HCT116 (cell line): ENCODE data around the gene MEOX1. TPM values are rescaled to one million over a fixed set of nuclear protein-coding genes. Genes with fewer than 3 reads are reported as not detected.

ENCODE experiments used
- ATAC-seq: fragments of 200-7000 bp; cut with Tn5 transposase; 2 replicates; pipeline ENCODE4 v1.9.1; 2020; ENCODE audit warnings: mild to moderate bottlenecking, moderate library complexity
- BruUV-seq: library from RNA; stranded (reverse); fragments of 400-500 nt; replicated peaks from 2 replicates; lab custom pipeline; 2021; lab: Mats Ljungman, UMichigan
- CTCF ChIA-PET: fragments of 300-600 bp; sonication (Branson Sonifier 250); formaldehyde crosslinking; loops from one replicate; lab custom pipeline; 2021; ENCODE audit warnings: antibody characterized with exemption; lab: Charles Lee
- POLR2A ChIA-PET: fragments of 300-600, 350-600 bp; sonication (Branson Sonifier 250); formaldehyde crosslinking; loops from one replicate; lab custom pipeline; 2021; ENCODE audit warnings: antibody characterized with exemption; lab: Charles Lee
- RAD21 ChIA-PET, 2 experiments: fragments of 300-600 bp; sonication (Branson Sonifier 250); formaldehyde crosslinking; loops; one replicate each; lab custom pipeline; 2023; ENCODE audit warnings: low total read pairs in 2 of 2; ENCODE audit not compliant: uncharacterized antibody in 2 of 2, unreplicated experiment in 2 of 2, low non-redundant PET in 1 of 2; lab: Charles Lee
- DNase-seq: peaks from one replicate; pipeline ENCODE4 v3.0.0-alpha.2; 2010; ENCODE audit warnings: low read depth, low spot score
- H2AFZ ChIP-seq: fragments of 200-600 bp; shearing (Covaris generic), sonication (generic); 2 replicates; pipeline ENCODE4 v1.6.1; 2017; ENCODE audit warnings: low read depth, mixed run types, mixed read lengths, antibody characterized with exemption, low read length; ENCODE audit not compliant: poor library complexity, severe bottlenecking
- H3K27ac ChIP-seq: 2 replicates; pipeline ENCODE4 v1.5.1; 2012; ENCODE audit warnings: low read depth, low read length
- H3K27me3 ChIP-seq: fragments of 200-600 bp; sonication (generic); 2 replicates; pipeline ENCODE4 v1.6.1; 2016; ENCODE audit warnings: mixed run types, low read length, mixed read lengths; ENCODE audit not compliant: insufficient read depth
- H3K36me3 ChIP-seq, 2 experiments: fragments of 200-500 bp in 1 of 2; fragments of 200-600 bp in 1 of 2; sonication (Bioruptor generic) in 1 of 2; sonication (generic) in 1 of 2; 2 replicates each; pipeline versions ENCODE4 v1.5.1 to v1.6.1; 2014 to 2016; ENCODE audit warnings: low read length in 2 of 2, inconsistent platforms in 1 of 2, mixed read lengths in 1 of 2, mixed run types in 1 of 2; ENCODE audit not compliant: insufficient read depth in 2 of 2, control insufficient read depth in 1 of 2
- H3K4me1 ChIP-seq, 2 experiments: fragments of 200-600 bp in 1 of 2; sonication (generic) in 1 of 2; 2 replicates each; pipeline versions ENCODE4 v1.5.1 to v1.6.1; 2012 to 2017; ENCODE audit warnings: low read length in 2 of 2, inconsistent platforms in 1 of 2, mild to moderate bottlenecking in 1 of 2, mixed read lengths in 1 of 2, mixed run types in 1 of 2, moderate library complexity in 1 of 2; ENCODE audit not compliant: insufficient read depth in 2 of 2, control insufficient read depth in 1 of 2
- H3K4me2 ChIP-seq: fragments of 200-600 bp; sonication (generic); 2 replicates; pipeline ENCODE4 v1.6.1; 2017; ENCODE audit warnings: mixed run types, low read length, mixed read lengths
- H3K4me3 ChIP-seq, 2 experiments: fragments of 200-600 bp in 1 of 2; sonication (generic) in 1 of 2; replicated peaks in 1 of 2; 2 replicates each; pipeline ENCODE4 v1.5.1; 2011 to 2016; ENCODE audit warnings: low read length in 2 of 2, control low read depth in 1 of 2, low read depth in 1 of 2, mild to moderate bottlenecking in 1 of 2, mixed read lengths in 1 of 2, mixed run types in 1 of 2
- H3K79me2 ChIP-seq: fragments of 200-600 bp; sonication (generic); 2 replicates; pipeline ENCODE4 v1.6.1; 2017; ENCODE audit warnings: mild to moderate bottlenecking, mixed run types, low read length, moderate library complexity, mixed read lengths; ENCODE audit not compliant: insufficient read depth
- H3K9ac ChIP-seq: fragments of 200-600 bp; sonication (generic); 2 replicates; pipeline ENCODE4 v1.6.1; 2016; ENCODE audit warnings: low read length, mixed read lengths
- H3K9me2 ChIP-seq: fragments of 200-600 bp; sonication (generic), shearing (Covaris generic); 2 replicates; pipeline ENCODE4 v1.6.1; 2017; ENCODE audit warnings: mixed run types, mild to moderate bottlenecking, moderate library complexity; ENCODE audit not compliant: insufficient read depth
- H3K9me3 ChIP-seq, 2 experiments: fragments of 200-500 bp in 1 of 2; fragments of 200-600 bp in 1 of 2; sonication (Bioruptor generic) in 1 of 2; sonication (generic) in 1 of 2; 2 replicates each; pipeline ENCODE4 v1.6.1; 2014 to 2017; ENCODE audit warnings: low read length in 2 of 2, mixed read lengths in 2 of 2, inconsistent platforms in 1 of 2, low read depth in 1 of 2, mild to moderate bottlenecking in 1 of 2, mixed run types in 1 of 2, moderate library complexity in 1 of 2; ENCODE audit not compliant: control insufficient read depth in 1 of 2, insufficient read depth in 1 of 2
- H4K20me1 ChIP-seq: fragments of 200-600 bp; sonication (generic), shearing (Covaris generic); 2 replicates; pipeline ENCODE4 v1.6.1; 2017; ENCODE audit warnings: mixed run types, mild to moderate bottlenecking, moderate library complexity; ENCODE audit not compliant: insufficient read depth
- EZH2 ChIP-seq: fragments of 200-600 bp; sonication (generic); IDR thresholded peaks from 2 replicates; pipeline ENCODE4 v1.6.1; 2017; ENCODE audit warnings: antibody characterized with exemption, mixed run types
- FOSL1 ChIP-seq: IDR thresholded peaks from 2 replicates; pipeline ENCODE4 v1.6.1; 2012; ENCODE audit warnings: low read depth
- JUND ChIP-seq: IDR thresholded peaks from 2 replicates; pipeline ENCODE4 v1.6.1; 2012
- MAX ChIP-seq: IDR thresholded peaks from 2 replicates; pipeline ENCODE4 v1.6.1; 2012
- RAD21 ChIP-seq: IDR thresholded peaks from 2 replicates; pipeline ENCODE4 v1.6.1; 2012; ENCODE audit warnings: low read depth, mild to moderate bottlenecking
- ZBTB33 ChIP-seq: IDR thresholded peaks from 2 replicates; pipeline ENCODE4 v1.6.1; 2011; ENCODE audit warnings: mild to moderate bottlenecking, low read length, moderate library complexity; ENCODE audit not compliant: insufficient replicate concordance; ENCODE audit errors: extremely low read depth
- ZFX ChIP-seq: fragments of 450-650 bp; IDR thresholded peaks from 2 replicates; pipeline ENCODE4 v1.6.1; 2017
- ZNF274 ChIP-seq: fragments of 200-500 bp; sonication (Bioruptor generic); IDR thresholded peaks from 2 replicates; pipeline ENCODE4 v1.6.1; 2014; ENCODE audit warnings: mild to moderate bottlenecking, low read depth, low read length, inconsistent platforms
- intact Hi-C: fragments of 100-400 bp; cut with micrococcal nuclease; formaldehyde crosslinking; loops from 2 replicates; pipeline ENCODE4 v1.10.0; 2022
- total RNA-seq: library from RNA; stranded (reverse); gene quantifications from one replicate; pipeline ENCODE4 v1.2.1, GENCODE V29; 2021; ENCODE audit not compliant: unreplicated experiment
- TF ChIP-seq, protein P1 (sequence below), 3 experiments: fragments of 200-600 bp in 1 of 3; sonication (generic) in 1 of 3; IDR thresholded peaks in 2 of 3; conservative IDR thresholded peaks in 1 of 3; 2 replicates each; pipeline ENCODE4 v1.5.1; 2012 to 2017; ENCODE audit warnings: low read depth in 2 of 3, low read length in 2 of 3, antibody characterized with exemption in 1 of 3, borderline replicate concordance in 1 of 3, control low read depth in 1 of 3, mild to moderate bottlenecking in 1 of 3, mixed read lengths in 1 of 3, mixed run types in 1 of 3, moderate library complexity in 1 of 3; ENCODE audit not compliant: insufficient read depth in 1 of 3

MEOX1 gene
- total RNA-seq, 1 experiment from 2014 or later, result not detected

- DNase-seq (no peak), ATAC-seq (no peak)
- no peak for TF ChIP-seq ZBTB33
- no peak for TF ChIP-seq EZH2
- no peak for TF ChIP-seq JUND
- no peak for TF ChIP-seq ZFX
- TF ChIP-seq RAD21, result no peak
- TF ChIP-seq ZNF274, result no peak
- TF ChIP-seq MAX, result no peak
- no peak for TF ChIP-seq FOSL1
- TF ChIP-seq, protein P1, sequence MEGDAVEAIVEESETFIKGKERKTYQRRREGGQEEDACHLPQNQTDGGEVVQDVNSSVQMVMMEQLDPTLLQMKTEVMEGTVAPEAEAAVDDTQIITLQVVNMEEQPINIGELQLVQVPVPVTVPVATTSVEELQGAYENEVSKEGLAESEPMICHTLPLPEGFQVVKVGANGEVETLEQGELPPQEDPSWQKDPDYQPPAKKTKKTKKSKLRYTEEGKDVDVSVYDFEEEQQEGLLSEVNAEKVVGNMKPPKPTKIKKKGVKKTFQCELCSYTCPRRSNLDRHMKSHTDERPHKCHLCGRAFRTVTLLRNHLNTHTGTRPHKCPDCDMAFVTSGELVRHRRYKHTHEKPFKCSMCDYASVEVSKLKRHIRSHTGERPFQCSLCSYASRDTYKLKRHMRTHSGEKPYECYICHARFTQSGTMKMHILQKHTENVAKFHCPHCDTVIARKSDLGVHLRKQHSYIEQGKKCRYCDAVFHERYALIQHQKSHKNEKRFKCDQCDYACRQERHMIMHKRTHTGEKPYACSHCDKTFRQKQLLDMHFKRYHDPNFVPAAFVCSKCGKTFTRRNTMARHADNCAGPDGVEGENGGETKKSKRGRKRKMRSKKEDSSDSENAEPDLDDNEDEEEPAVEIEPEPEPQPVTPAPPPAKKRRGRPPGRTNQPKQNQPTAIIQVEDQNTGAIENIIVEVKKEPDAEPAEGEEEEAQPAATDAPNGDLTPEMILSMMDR (IDR thresholded peaks at IDR 0.05 in 2 of 3, conservative IDR thresholded peaks at IDR 0.05 in 1 of 3; ENCODE audit: borderline replicate concordance in 1 of 3, insufficient read depth in 1 of 3, low read depth in 2 of 3, low read length in 2 of 3), result no peak
- no peaks in the 10 kb centered on the region for H3K9me3 ChIP-seq
- H3K4me3 ChIP-seq, result no peak overlapping the region
- no peaks in the 10 kb centered on the region for H3K79me2 ChIP-seq
- BruUV-seq, result no TSS peak
- H3K9me2 ChIP-seq, result no peaks in the 10 kb centered on the region
- no peak overlapping the region for H3K9ac ChIP-seq
- no peak overlapping the region for H3K27ac ChIP-seq
- no peak overlapping the region for H3K4me2 ChIP-seq
- H2AFZ ChIP-seq, result no peak overlapping the region
- intact Hi-C loops, result no loop called here
- H3K4me1 ChIP-seq, result no peaks in the 10 kb centered on the region
- RAD21 ChIA-PET, result no interaction called here
- POLR2A ChIA-PET, result no interaction called here
- no peaks in the 10 kb centered on the region for H3K27me3 ChIP-seq
- no peaks in the 10 kb centered on the region for H3K36me3 ChIP-seq
- CTCF ChIA-PET, result no interaction called here
- no peaks in the 10 kb centered on the region for H4K20me1 ChIP-seq
Observed at GRCh38 chr17:43631429-43631828, 30.3 kb downstream of the MEOX1 start.
